ENCODE data around the gene CCSER1.

CCSER1 gene

DNA sequence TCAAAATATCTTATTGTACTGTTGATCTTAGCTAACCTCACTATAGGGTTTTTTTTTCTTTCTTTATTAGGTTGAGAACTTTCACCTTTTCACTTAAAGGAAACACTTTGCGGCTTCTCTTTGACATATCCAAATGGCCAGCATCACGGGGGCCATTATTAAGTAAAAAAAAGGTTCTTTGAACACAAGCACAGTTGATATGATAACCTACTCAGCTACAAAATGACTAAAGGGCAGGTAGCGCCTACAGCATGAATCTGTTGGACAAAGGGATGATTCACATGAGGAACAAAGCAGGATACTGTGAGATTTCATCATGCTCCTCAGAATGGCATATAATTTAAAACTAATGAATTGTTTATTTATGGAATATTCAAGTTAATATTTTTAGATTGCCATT is 119.6 kb downstream of the CCSER1 start:
- no peaks in the 10 kb centered on the region for H3K9me3 ChIP-seq (ENCODE audit: low read depth, low read length)
- no peak overlapping the region for H3K9ac ChIP-seq (ENCODE audit: insufficient read length)
- no peak for TF ChIP-seq EZH2 (IDR thresholded peaks at IDR 0.05)
- TF ChIP-seq FOXP2 (optimal IDR thresholded peaks at IDR 0.05; ENCODE audit: control extremely low read depth, extremely low read length, insufficient read depth): no peak
- TF ChIP-seq POLR2AphosphoS5 (IDR thresholded peaks at IDR 0.05; ENCODE audit: borderline replicate concordance, low read depth, low read length): no peak
- no peak overlapping the region for H3K4me3 ChIP-seq
- no peak overlapping the region for H3K27ac ChIP-seq
- no peak for DNase-seq (ENCODE audit: low read depth, low spot score)
- no peaks in the 10 kb centered on the region for H3K36me3 ChIP-seq (ENCODE audit: insufficient read depth, low read length)

DNA sequence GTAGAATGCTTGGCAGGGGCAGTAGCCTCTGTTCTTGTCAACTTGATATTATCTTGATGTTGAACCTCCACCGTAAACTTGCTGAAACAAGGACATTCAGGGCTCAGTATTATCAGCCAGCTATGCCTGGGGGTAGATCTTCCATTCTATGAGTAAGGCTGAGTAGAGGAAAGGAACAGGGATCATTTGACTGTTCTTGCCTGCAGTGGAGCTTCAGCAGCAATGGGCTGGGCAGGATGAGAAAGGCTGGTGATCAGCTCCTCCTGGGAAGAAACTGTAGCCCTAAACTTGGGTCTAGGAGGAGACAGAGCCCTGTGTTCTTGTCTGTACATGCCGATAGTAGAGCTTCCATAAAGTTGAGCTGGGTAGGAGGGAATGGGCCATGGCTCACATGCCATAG is 127.2 kb downstream of the CCSER1 start:
- H3K9ac ChIP-seq (ENCODE audit: insufficient read length): no peak overlapping the region
- no peak for DNase-seq (ENCODE audit: low read depth, low spot score)
- no peak overlapping the region for H3K4me3 ChIP-seq
- H3K36me3 ChIP-seq (ENCODE audit: insufficient read depth, low read length): no peaks in the 10 kb centered on the region
- no peaks in the 10 kb centered on the region for H3K9me3 ChIP-seq (ENCODE audit: low read depth, low read length)
- H3K27ac ChIP-seq: no peak overlapping the region
- TF ChIP-seq POLR2AphosphoS5 (IDR thresholded peaks at IDR 0.05; ENCODE audit: borderline replicate concordance, low read depth, low read length) (no peak), EZH2 (IDR thresholded peaks at IDR 0.05) (no peak), FOXP2 (optimal IDR thresholded peaks at IDR 0.05; ENCODE audit: control extremely low read depth, extremely low read length, insufficient read depth) (no peak)

DNA sequence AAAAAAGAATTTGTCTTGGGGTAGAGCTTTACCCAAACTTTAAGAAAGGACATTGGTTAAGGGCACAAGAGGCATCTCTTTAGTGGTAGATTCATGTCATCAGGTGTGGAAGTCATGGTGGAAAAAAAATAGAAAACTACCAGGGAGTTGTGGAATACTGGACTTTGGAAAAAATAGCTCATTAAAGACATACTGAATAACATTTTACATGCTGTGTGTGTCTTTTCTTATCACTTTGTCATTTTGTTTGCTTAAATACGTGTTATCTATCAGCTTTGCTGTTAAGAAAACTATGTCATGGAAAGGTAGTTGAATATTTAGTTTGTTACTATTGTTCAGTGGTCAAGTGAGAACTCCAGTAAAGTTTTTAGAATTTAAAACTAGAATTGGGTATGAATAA is 147.0 kb downstream of the CCSER1 start:
- TF ChIP-seq FOXP2 (optimal IDR thresholded peaks at IDR 0.05; ENCODE audit: control extremely low read depth, extremely low read length, insufficient read depth) (no peak), EZH2 (IDR thresholded peaks at IDR 0.05) (no peak), POLR2AphosphoS5 (IDR thresholded peaks at IDR 0.05; ENCODE audit: borderline replicate concordance, low read depth, low read length) (no peak)
- no peaks in the 10 kb centered on the region for H3K36me3 ChIP-seq (ENCODE audit: insufficient read depth, low read length)
- H3K9ac ChIP-seq (ENCODE audit: insufficient read length): no peak overlapping the region
- H3K9me3 ChIP-seq (ENCODE audit: low read depth, low read length): peaks cover 5% of the 10 kb centered on the region; the same call in 1 of the 2 replicates
- no peak overlapping the region for H3K27ac ChIP-seq
- no peak for DNase-seq (ENCODE audit: low read depth, low spot score)
- H3K4me3 ChIP-seq: no peak overlapping the region

DNA sequence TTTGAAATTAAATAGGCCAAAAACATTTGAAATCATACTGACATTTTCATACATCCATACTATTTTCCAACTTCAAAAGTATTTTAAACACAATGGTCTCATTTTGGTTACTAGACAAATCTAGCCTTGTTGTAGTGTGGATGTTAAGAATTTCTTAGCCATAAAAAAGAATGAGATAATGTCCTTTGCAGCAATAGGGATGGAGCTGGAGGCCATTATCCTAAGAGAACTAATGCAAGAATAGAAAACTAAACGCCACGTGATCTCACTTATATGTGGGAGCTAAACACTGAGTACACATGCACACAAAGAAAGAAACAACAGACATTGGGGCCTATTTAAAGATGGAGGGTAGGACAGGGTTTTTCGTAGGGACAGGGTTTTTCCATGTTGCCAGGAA is 153.8 kb downstream of the CCSER1 start:
- no peak for DNase-seq (ENCODE audit: low read depth, low spot score)
- Histone ChIP-seq H3K9ac (ENCODE audit: insufficient read length) (no peak overlapping the region), H3K27ac (no peak overlapping the region), H3K9me3 (ENCODE audit: low read depth, low read length) (no peaks in the 10 kb centered on the region), H3K4me3 (no peak overlapping the region), H3K36me3 (ENCODE audit: insufficient read depth, low read length) (no peaks in the 10 kb centered on the region)
- TF ChIP-seq FOXP2 (optimal IDR thresholded peaks at IDR 0.05; ENCODE audit: control extremely low read depth, extremely low read length, insufficient read depth): no peak
- TF ChIP-seq EZH2 (IDR thresholded peaks at IDR 0.05): no peak
- no peak for TF ChIP-seq POLR2AphosphoS5 (IDR thresholded peaks at IDR 0.05; ENCODE audit: borderline replicate concordance, low read depth, low read length)

DNA sequence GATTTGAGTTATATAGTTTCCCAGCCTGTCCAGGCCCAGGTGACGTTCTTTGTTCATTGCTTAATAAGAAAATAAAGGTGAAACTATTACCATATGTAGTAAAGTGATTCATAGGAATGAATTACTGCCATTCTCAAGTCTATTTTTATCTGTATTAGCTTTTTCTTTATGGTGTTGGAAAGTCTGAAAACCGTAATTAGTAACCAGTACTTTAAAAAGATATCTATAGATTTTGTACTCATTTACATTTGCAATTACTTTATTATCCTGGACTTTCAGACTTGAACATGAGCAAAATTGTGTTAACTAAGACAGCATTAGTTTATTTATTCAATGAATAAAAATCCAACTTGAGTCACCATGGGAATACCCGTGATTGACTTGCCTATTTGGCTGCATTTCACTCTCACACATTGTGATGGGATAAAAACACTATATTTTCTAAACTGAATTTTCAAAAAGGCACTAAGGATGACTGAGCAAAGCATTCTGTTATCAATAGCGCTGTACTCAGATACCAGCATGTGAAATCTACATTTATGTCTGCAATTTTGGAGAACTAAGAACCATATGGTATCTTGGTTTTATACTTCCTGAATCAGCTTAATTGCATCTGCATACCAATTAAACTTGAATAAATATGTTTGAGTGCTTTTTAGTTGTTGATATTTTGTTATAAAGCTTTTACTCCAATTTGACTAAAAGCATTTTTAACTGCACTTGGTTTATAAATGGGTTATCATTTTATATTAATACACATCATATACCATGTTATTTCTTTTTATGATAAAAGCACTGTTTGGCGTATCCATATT is 154.6 kb downstream of the CCSER1 start:
- no peak overlapping the region for H3K4me3 ChIP-seq
- no peak overlapping the region for H3K9ac ChIP-seq (ENCODE audit: insufficient read length)
- H3K27ac ChIP-seq: peak overlapping the region; percentile 2; the same call in 1 of the 2 replicates
- no peak for TF ChIP-seq EZH2 (IDR thresholded peaks at IDR 0.05)
- TF ChIP-seq POLR2AphosphoS5 (IDR thresholded peaks at IDR 0.05; ENCODE audit: borderline replicate concordance, low read depth, low read length): no peak
- TF ChIP-seq FOXP2 (optimal IDR thresholded peaks at IDR 0.05; ENCODE audit: control extremely low read depth, extremely low read length, insufficient read depth): no peak
- no peak for DNase-seq (ENCODE audit: low read depth, low spot score)
- no peaks in the 10 kb centered on the region for H3K36me3 ChIP-seq (ENCODE audit: insufficient read depth, low read length)
- no peaks in the 10 kb centered on the region for H3K9me3 ChIP-seq (ENCODE audit: low read depth, low read length)

DNA sequence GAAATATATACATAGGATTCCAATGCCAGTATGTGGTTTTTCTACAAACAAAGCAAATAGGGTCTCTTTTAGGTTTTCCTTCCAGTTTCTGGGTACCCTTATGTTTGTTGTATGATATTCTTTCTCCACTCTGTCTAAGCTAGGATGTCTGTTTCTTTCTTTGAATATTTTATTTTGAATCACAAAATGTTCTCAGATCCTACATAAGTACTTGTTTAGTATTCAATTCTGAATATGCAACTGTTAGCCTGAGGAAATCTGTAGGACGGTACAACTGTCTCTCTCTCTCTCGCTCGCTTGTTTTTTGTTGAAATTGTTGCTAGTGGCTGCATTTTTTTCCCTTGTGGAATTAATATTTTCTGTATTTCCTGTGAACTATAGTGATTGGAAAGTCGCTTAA is 163.2 kb downstream of the CCSER1 start:
- no peak for TF ChIP-seq EZH2 (IDR thresholded peaks at IDR 0.05)
- no peak for TF ChIP-seq POLR2AphosphoS5 (IDR thresholded peaks at IDR 0.05; ENCODE audit: borderline replicate concordance, low read depth, low read length)
- no peak for TF ChIP-seq FOXP2 (optimal IDR thresholded peaks at IDR 0.05; ENCODE audit: control extremely low read depth, extremely low read length, insufficient read depth)
- Histone ChIP-seq H3K36me3 (ENCODE audit: insufficient read depth, low read length) (no peaks in the 10 kb centered on the region), H3K9me3 (ENCODE audit: low read depth, low read length) (no peaks in the 10 kb centered on the region), H3K9ac (ENCODE audit: insufficient read length) (no peak overlapping the region), H3K4me3 (no peak overlapping the region), H3K27ac (no peak overlapping the region)
- no peak for DNase-seq (ENCODE audit: low read depth, low spot score)

DNA sequence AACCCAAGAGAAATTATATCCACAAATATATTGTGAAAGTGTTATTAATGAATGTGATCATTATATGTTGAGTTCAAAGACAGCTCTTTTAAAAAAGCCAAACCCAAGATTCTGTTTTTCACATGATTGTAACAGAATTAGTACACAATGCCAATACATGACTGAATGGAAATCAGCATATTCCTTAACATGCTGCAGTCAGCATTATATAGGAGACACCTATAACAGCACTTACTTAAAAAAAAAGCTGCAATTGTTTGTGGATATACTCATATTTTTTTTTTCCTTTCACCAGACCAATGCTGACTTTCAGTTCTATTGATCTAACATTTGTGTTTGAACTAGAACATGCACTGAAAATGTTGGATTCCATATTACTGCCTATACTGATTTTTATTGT is 165.2 kb downstream of the CCSER1 start:
- H3K9me3 ChIP-seq (ENCODE audit: low read depth, low read length): no peaks in the 10 kb centered on the region
- no peak overlapping the region for H3K4me3 ChIP-seq
- H3K36me3 ChIP-seq (ENCODE audit: insufficient read depth, low read length): no peaks in the 10 kb centered on the region
- TF ChIP-seq EZH2 (IDR thresholded peaks at IDR 0.05): no peak
- no peak overlapping the region for H3K27ac ChIP-seq
- no peak overlapping the region for H3K9ac ChIP-seq (ENCODE audit: insufficient read length)
- DNase-seq (ENCODE audit: low read depth, low spot score): no peak

DNA sequence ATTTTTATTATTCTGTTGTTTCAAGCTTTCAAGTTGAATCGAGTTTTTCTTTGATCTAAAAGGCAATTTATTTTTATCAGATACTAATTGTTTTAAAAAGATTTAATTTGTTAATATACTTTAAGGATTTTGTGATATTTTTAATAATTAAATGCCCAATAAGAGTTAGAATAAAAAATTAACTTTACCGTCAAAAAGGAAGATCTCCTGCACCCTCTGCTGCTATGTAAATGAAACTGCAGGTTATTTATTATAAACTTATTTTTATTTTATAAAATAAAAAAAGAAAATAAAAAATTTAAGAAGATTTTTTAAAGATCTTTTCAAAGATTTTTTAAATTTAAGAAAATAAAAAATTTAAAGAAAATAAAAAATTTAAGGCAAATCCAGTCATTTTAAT is 166.1 kb downstream of the CCSER1 start:
- no peak overlapping the region for H3K4me3 ChIP-seq
- no peaks in the 10 kb centered on the region for H3K9me3 ChIP-seq (ENCODE audit: low read depth, low read length)
- H3K36me3 ChIP-seq (ENCODE audit: insufficient read depth, low read length): no peaks in the 10 kb centered on the region
- no peak overlapping the region for H3K27ac ChIP-seq
- no peak for TF ChIP-seq FOXP2 (optimal IDR thresholded peaks at IDR 0.05; ENCODE audit: control extremely low read depth, extremely low read length, insufficient read depth)
- TF ChIP-seq EZH2 (IDR thresholded peaks at IDR 0.05): no peak
- no peak for TF ChIP-seq POLR2AphosphoS5 (IDR thresholded peaks at IDR 0.05; ENCODE audit: borderline replicate concordance, low read depth, low read length)
- no peak for DNase-seq (ENCODE audit: low read depth, low spot score)
- H3K9ac ChIP-seq (ENCODE audit: insufficient read length): no peak overlapping the region

DNA sequence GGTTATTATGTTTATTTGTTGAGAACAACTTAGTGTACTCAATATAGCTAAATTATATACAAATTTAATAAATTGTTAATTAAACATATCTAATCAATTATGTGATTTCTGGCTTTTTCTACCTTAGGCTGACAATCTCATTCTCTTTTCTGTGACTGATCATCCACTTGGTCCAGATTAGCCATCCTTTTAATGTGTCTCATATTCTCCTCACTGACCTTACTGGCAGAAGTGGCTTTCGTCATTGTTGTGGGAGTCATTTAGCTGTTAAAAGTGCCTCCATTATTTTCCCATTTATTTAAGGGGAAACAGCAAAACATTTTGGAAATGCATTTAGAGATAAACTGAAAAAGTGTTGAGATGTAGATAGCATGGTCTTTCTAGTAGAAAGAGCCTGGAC is 172.2 kb downstream of the CCSER1 start:
- no peak for DNase-seq (ENCODE audit: low read depth, low spot score)
- no peak overlapping the region for H3K4me3 ChIP-seq
- no peak overlapping the region for H3K9ac ChIP-seq (ENCODE audit: insufficient read length)
- H3K9me3 ChIP-seq (ENCODE audit: low read depth, low read length): no peaks in the 10 kb centered on the region
- TF ChIP-seq POLR2AphosphoS5 (IDR thresholded peaks at IDR 0.05; ENCODE audit: borderline replicate concordance, low read depth, low read length) (no peak), FOXP2 (optimal IDR thresholded peaks at IDR 0.05; ENCODE audit: control extremely low read depth, extremely low read length, insufficient read depth) (no peak), EZH2 (IDR thresholded peaks at IDR 0.05) (no peak)
- no peaks in the 10 kb centered on the region for H3K36me3 ChIP-seq (ENCODE audit: insufficient read depth, low read length)
- H3K27ac ChIP-seq: no peak overlapping the region

Data from SK-N-MC (cell line).